Upper lobe of left lung (tissue), 4 donors: ENCODE results near the gene PRKCA.

Experiments
- POLR2A ChIP-seq, 4 donors: fragments of 450-650 bp; IDR thresholded peaks; one replicate each; pipeline ENCODE4 v1.5.1; 2016 to 2017; ENCODE audit warnings: antibody characterized with exemption in 4 of 4, mild to moderate bottlenecking in 2 of 4
- POLR2AphosphoS5 ChIP-seq, 2 donors: sonication (generic); formaldehyde crosslinking; IDR thresholded peaks; one replicate each; pipeline ENCODE4 v1.5.1; 2017; ENCODE audit warnings: antibody characterized with exemption in 2 of 2
- TF ChIP-seq, protein P1 (sequence below), 6 experiments: fragments of 450-650 bp in 4 of 6; fragments of 200-600 bp in 2 of 6; sonication (generic) in 2 of 6; IDR thresholded peaks; one replicate each; pipeline ENCODE4 v1.5.1; 2016 to 2019; ENCODE audit warnings: antibody characterized with exemption in 6 of 6

DNA sequence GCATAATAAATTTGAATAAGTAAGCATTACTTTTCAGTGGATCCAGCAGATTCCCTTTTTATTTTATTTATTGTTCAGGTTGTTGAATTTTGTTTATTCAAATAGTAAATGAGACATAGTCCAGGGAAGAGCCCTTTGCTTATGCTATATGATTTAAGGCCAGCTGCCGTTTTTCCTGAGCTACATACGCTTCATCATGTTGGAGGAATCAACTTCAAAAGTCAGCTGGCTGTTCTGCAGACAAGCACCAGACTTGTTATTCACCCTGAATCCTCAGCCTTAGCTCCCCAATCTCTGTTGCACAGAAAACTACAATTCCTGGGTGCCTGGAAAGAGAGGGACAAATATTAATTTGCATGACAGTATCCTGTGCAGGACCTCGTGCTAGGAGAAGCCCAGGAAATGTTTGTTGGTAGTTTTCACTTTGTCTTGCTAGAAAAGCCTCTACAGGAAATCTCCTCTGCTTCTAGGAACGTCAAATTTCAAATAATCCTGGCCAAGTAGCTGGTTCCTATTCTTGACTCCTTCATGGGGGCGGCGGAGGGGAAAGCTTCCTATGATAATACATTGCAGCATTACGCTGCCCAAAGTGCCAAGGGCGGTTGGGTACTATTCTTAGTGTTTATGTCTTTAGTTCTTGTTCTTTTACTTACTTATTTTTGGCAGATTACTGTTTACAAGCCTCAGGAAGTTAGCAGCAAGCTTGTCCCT lies 101.6 kb downstream of the PRKCA start:
- TF ChIP-seq POLR2AphosphoS5 (IDR thresholded peaks at IDR 0.05), result no peak
- TF ChIP-seq, protein P1, sequence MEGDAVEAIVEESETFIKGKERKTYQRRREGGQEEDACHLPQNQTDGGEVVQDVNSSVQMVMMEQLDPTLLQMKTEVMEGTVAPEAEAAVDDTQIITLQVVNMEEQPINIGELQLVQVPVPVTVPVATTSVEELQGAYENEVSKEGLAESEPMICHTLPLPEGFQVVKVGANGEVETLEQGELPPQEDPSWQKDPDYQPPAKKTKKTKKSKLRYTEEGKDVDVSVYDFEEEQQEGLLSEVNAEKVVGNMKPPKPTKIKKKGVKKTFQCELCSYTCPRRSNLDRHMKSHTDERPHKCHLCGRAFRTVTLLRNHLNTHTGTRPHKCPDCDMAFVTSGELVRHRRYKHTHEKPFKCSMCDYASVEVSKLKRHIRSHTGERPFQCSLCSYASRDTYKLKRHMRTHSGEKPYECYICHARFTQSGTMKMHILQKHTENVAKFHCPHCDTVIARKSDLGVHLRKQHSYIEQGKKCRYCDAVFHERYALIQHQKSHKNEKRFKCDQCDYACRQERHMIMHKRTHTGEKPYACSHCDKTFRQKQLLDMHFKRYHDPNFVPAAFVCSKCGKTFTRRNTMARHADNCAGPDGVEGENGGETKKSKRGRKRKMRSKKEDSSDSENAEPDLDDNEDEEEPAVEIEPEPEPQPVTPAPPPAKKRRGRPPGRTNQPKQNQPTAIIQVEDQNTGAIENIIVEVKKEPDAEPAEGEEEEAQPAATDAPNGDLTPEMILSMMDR (IDR thresholded peaks at IDR 0.05), result no peak
- TF ChIP-seq POLR2A (IDR thresholded peaks at IDR 0.05), result no peak
